ENCODE measurements around the gene ALG9.

GRCh38 chr11:111851636-111852035, 19.7 kb downstream of the ALG9 start:
- TF ChIP-seq CTCF (IDR thresholded peaks at IDR 0.05; ENCODE audit: low read depth, low read length) (peak; percentile 53), MAX (IDR thresholded peaks at IDR 0.05; ENCODE audit: low read depth, low read length) (no peak), POLR2A (IDR thresholded peaks at IDR 0.05; ENCODE audit: extremely low read depth, insufficient read length) (no peak)
